GM23338 (cell line): ENCODE measurements around the gene PHYKPL. TPM values are rescaled to one million over a fixed set of nuclear protein-coding genes. Genes with fewer than 3 reads are reported as not detected.

Experiments used
- ATAC-seq: fragments of 200-7000 bp; cut with Tn5 transposase; 3 replicates; pipeline ENCODE4 v1.9.1; 2020
- DNase-seq: peaks from one replicate; pipeline ENCODE4 v3.0.0-alpha.2; 2015; ENCODE audit warnings: low spot score
- H2AFZ ChIP-seq: fragments of 200-600 bp; sonication (generic); 2 replicates; pipeline ENCODE4 v1.8.0; 2016; ENCODE audit warnings: antibody characterized with exemption, mild to moderate bottlenecking, moderate library complexity
- H3F3A ChIP-seq: fragments of 200-600 bp; sonication (generic); replicated peaks from 2 replicates; pipeline ENCODE4 v1.8.0; 2017; ENCODE audit warnings: antibody characterized with exemption, mixed run types, low read depth
- H3K27ac ChIP-seq: fragments of 200-600 bp; sonication (generic); 2 replicates; pipeline ENCODE4 v1.6.1; 2016; ENCODE audit warnings: low read depth
- H3K27me3 ChIP-seq: fragments of 200-600 bp; sonication (generic); 2 replicates; pipeline ENCODE4 v1.8.0; 2016; ENCODE audit warnings: mild to moderate bottlenecking, mixed run types, moderate library complexity; ENCODE audit not compliant: insufficient read depth
- H3K36me3 ChIP-seq: fragments of 200-600 bp; sonication (generic); 2 replicates; pipeline ENCODE4 v1.8.0; 2016; ENCODE audit warnings: mild to moderate bottlenecking; ENCODE audit not compliant: insufficient read depth
- H3K4me1 ChIP-seq: fragments of 200-600 bp; sonication (generic); 2 replicates; pipeline ENCODE4 v1.8.0; 2016; ENCODE audit warnings: mild to moderate bottlenecking, moderate library complexity; ENCODE audit not compliant: insufficient read depth
- H3K4me2 ChIP-seq: fragments of 200-600 bp; sonication (generic); 2 replicates; pipeline ENCODE4 v1.7.1; 2017; ENCODE audit warnings: mixed run types
- H3K4me3 ChIP-seq: fragments of 200-600 bp; sonication (generic); 2 replicates; pipeline ENCODE4 v1.6.1; 2016; ENCODE audit warnings: mixed run types
- H3K79me2 ChIP-seq: fragments of 200-600 bp; sonication (generic); replicated peaks from 2 replicates; pipeline ENCODE4 v1.8.0; 2017; ENCODE audit warnings: mild to moderate bottlenecking; ENCODE audit not compliant: insufficient read depth
- H3K9me2 ChIP-seq: fragments of 200-600 bp; sonication (generic); 2 replicates; pipeline ENCODE4 v1.8.0; 2017; ENCODE audit not compliant: insufficient read depth
- H4K20me1 ChIP-seq: fragments of 200-600 bp; sonication (generic); replicated peaks from 2 replicates; pipeline ENCODE4 v1.8.0; 2017; ENCODE audit warnings: mild to moderate bottlenecking; ENCODE audit not compliant: insufficient read depth
- H3K27ac Mint-ChIP-seq: 2 replicates; pipeline ENCODE4 v1.8.0; 2020; ENCODE audit warnings: inconsistent platforms, mild to moderate bottlenecking, moderate library complexity, mixed read lengths
- H3K27me3 Mint-ChIP-seq: 3 replicates; pipeline ENCODE4 v1.8.0; 2022; ENCODE audit warnings: low read depth, mild to moderate bottlenecking, moderate library complexity, mixed read lengths, inconsistent platforms; ENCODE audit not compliant: insufficient read depth, poor library complexity
- H3K36me3 Mint-ChIP-seq: 3 replicates; pipeline ENCODE4 v1.8.0; 2021; ENCODE audit warnings: low read depth, mild to moderate bottlenecking, inconsistent platforms, moderate library complexity, mixed read lengths
- H3K4me1 Mint-ChIP-seq: 3 replicates; pipeline ENCODE4 v1.8.0; 2020; ENCODE audit warnings: mild to moderate bottlenecking, inconsistent platforms, mixed read lengths
- H3K4me3 Mint-ChIP-seq: 3 replicates; pipeline ENCODE4 v1.8.0; 2021; ENCODE audit warnings: moderate library complexity, mild to moderate bottlenecking, inconsistent platforms, mixed read lengths
- H3K9me3 Mint-ChIP-seq: 3 replicates; pipeline ENCODE4 v1.8.0; 2020; ENCODE audit warnings: moderate library complexity, mild to moderate bottlenecking, inconsistent platforms, mixed read lengths
- EZH2phosphoT487 ChIP-seq: fragments of 200-600 bp; sonication (generic); IDR thresholded peaks from one replicate; pipeline ENCODE4 v1.8.1; 2018; ENCODE audit warnings: antibody characterized with exemption; ENCODE audit not compliant: unreplicated experiment
- JUNB ChIP-seq: IDR thresholded peaks from one replicate; pipeline ENCODE4 v1.6.1; 2016; ENCODE audit warnings: antibody characterized with exemption; ENCODE audit not compliant: unreplicated experiment
- NANOG ChIP-seq: IDR thresholded peaks from 2 replicates; pipeline ENCODE4 v1.6.1; 2016; ENCODE audit warnings: antibody characterized with exemption, borderline replicate concordance
- POLR2AphosphoS5 ChIP-seq: IDR thresholded peaks from 2 replicates; pipeline ENCODE4 v1.6.1; 2016; ENCODE audit warnings: antibody characterized with exemption, low read depth
- STAT1 ChIP-seq: IDR thresholded peaks from one replicate; pipeline ENCODE4 v1.6.1; 2016; ENCODE audit warnings: antibody characterized with exemption; ENCODE audit not compliant: unreplicated experiment
- ZNF331 ChIP-seq: fragments of 250-450 bp; sonication (Bioruptor Pico); IDR thresholded peaks from 2 replicates; pipeline ENCODE4 v1.5.0; 2020; ENCODE audit warnings: low read depth, mild to moderate bottlenecking, moderate library complexity
- polyA plus RNA-seq: library from polyadenylated mRNA; unstranded; fragments of >200 nt; fragmentation: Nextera tagmentation; extraction: Ambion mirVana; gene quantifications from 2 replicates; pipeline ENCODE4 v1.2.1, GENCODE V29; 2016
- total RNA-seq: library from RNA; depleted of rRNA; stranded (reverse); fragments of >200 nt; shearing (Covaris generic); gene quantifications from 2 replicates; pipeline ENCODE4 v1.2.3, GENCODE V29; 2014
- TF ChIP-seq, protein P1 (sequence below), 2 experiments: fragments of 200-600 bp in 1 of 2; sonication (generic) in 1 of 2; conservative IDR thresholded peaks; 2 replicates each; pipeline versions ENCODE4 v1.5.1 to v1.6.1; 2016 to 2017; ENCODE audit warnings: antibody characterized with exemption in 2 of 2, low read depth in 2 of 2, mild to moderate bottlenecking in 2 of 2, moderate library complexity in 1 of 2
- TF ChIP-seq, protein P2 (sequence below): IDR thresholded peaks from 2 replicates; pipeline ENCODE4 v1.6.1; 2016; ENCODE audit warnings: antibody characterized with exemption
- TF ChIP-seq, protein P3 (sequence below): IDR thresholded peaks from one replicate; pipeline ENCODE4 v1.6.1; 2018; ENCODE audit warnings: antibody characterized with exemption; ENCODE audit not compliant: unreplicated experiment
- TF ChIP-seq, protein P4 (sequence below): fragments of 250-450 bp; sonication (Bioruptor Pico); IDR thresholded peaks from 2 replicates; pipeline ENCODE4 v1.5.0; 2020; ENCODE audit warnings: mild to moderate bottlenecking, moderate library complexity

The PHYKPL gene
- total and polyA plus RNA-seq, 2 experiments from 2014 or later = 15.9 to 20.8 TPM

- TF ChIP-seq, protein P1, sequence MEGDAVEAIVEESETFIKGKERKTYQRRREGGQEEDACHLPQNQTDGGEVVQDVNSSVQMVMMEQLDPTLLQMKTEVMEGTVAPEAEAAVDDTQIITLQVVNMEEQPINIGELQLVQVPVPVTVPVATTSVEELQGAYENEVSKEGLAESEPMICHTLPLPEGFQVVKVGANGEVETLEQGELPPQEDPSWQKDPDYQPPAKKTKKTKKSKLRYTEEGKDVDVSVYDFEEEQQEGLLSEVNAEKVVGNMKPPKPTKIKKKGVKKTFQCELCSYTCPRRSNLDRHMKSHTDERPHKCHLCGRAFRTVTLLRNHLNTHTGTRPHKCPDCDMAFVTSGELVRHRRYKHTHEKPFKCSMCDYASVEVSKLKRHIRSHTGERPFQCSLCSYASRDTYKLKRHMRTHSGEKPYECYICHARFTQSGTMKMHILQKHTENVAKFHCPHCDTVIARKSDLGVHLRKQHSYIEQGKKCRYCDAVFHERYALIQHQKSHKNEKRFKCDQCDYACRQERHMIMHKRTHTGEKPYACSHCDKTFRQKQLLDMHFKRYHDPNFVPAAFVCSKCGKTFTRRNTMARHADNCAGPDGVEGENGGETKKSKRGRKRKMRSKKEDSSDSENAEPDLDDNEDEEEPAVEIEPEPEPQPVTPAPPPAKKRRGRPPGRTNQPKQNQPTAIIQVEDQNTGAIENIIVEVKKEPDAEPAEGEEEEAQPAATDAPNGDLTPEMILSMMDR (conservative IDR thresholded peaks at IDR 0.05; ENCODE audit: low read depth in 2 of 2) = no peak
These were observed 39.3 kb downstream of the PHYKPL start (continued) for GRCh38 chr5:178193251-178193809.

DNA sequence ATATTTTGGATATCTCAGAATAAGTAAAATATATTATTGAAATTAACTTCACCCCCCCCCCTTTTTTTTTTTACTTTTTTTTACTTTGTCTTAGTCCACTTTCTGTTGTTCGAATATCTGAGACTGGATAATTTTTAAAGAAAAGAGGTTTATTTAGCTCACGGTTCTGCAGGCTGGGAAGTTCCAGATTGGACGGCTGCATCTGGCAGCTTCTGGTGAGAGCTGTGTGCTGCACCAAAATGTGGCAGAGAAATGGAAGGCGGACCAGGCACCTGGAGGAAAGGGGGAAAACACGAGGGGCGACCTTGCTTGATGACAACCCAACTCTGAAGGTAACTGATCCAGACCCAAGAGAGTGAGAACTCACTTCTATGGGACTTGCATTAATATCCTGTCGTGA, 39.8 kb downstream of the PHYKPL start:
- Mint-ChIP-seq H3K36me3 (peaks cover 24% of the 10 kb centered on the region), H3K9me3 (peaks cover 38% of the 10 kb centered on the region), H3K4me1 (peaks cover 20% of the 10 kb centered on the region), H3K4me3 (no peak overlapping the region), H3K27me3 (peaks cover 17% of the 10 kb centered on the region), H3K27ac (no peak overlapping the region)
- DNase-seq (no peak), ATAC-seq (no peak)
- H3K27me3 ChIP-seq = no peaks in the 10 kb centered on the region
- 0 out of 2 replicates have a peak, but pooled peaks cover 2% of the 10 kb centered on the region for H3K36me3 ChIP-seq
- no peaks in the 10 kb centered on the region for H3K9me2 ChIP-seq
- H4K20me1 ChIP-seq = no peaks in the 10 kb centered on the region
- H2AFZ ChIP-seq = no peak overlapping the region
- H3K27ac ChIP-seq = no peak overlapping the region
- 0 out of 2 replicates have a peak, but pooled peaks cover 3% of the 10 kb centered on the region for H3F3A ChIP-seq
- H3K4me2 ChIP-seq = no peak overlapping the region
- no peak overlapping the region for H3K4me3 ChIP-seq
- no peaks in the 10 kb centered on the region for H3K4me1 ChIP-seq
- no peaks in the 10 kb centered on the region for H3K79me2 ChIP-seq
- TF ChIP-seq, protein P2, sequence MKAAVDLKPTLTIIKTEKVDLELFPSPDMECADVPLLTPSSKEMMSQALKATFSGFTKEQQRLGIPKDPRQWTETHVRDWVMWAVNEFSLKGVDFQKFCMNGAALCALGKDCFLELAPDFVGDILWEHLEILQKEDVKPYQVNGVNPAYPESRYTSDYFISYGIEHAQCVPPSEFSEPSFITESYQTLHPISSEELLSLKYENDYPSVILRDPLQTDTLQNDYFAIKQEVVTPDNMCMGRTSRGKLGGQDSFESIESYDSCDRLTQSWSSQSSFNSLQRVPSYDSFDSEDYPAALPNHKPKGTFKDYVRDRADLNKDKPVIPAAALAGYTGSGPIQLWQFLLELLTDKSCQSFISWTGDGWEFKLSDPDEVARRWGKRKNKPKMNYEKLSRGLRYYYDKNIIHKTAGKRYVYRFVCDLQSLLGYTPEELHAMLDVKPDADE = no peak
- TF ChIP-seq POLR2AphosphoS5 = no peak
- TF ChIP-seq, protein P3, sequence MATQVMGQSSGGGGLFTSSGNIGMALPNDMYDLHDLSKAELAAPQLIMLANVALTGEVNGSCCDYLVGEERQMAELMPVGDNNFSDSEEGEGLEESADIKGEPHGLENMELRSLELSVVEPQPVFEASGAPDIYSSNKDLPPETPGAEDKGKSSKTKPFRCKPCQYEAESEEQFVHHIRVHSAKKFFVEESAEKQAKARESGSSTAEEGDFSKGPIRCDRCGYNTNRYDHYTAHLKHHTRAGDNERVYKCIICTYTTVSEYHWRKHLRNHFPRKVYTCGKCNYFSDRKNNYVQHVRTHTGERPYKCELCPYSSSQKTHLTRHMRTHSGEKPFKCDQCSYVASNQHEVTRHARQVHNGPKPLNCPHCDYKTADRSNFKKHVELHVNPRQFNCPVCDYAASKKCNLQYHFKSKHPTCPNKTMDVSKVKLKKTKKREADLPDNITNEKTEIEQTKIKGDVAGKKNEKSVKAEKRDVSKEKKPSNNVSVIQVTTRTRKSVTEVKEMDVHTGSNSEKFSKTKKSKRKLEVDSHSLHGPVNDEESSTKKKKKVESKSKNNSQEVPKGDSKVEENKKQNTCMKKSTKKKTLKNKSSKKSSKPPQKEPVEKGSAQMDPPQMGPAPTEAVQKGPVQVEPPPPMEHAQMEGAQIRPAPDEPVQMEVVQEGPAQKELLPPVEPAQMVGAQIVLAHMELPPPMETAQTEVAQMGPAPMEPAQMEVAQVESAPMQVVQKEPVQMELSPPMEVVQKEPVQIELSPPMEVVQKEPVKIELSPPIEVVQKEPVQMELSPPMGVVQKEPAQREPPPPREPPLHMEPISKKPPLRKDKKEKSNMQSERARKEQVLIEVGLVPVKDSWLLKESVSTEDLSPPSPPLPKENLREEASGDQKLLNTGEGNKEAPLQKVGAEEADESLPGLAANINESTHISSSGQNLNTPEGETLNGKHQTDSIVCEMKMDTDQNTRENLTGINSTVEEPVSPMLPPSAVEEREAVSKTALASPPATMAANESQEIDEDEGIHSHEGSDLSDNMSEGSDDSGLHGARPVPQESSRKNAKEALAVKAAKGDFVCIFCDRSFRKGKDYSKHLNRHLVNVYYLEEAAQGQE = no peak
- TF ChIP-seq NANOG = no peak
- TF ChIP-seq, protein P1 (conservative IDR thresholded peaks at IDR 0.05; ENCODE audit: low read depth in 2 of 2) = no peak
- TF ChIP-seq ZNF331 = no peak
- TF ChIP-seq, protein P4, sequence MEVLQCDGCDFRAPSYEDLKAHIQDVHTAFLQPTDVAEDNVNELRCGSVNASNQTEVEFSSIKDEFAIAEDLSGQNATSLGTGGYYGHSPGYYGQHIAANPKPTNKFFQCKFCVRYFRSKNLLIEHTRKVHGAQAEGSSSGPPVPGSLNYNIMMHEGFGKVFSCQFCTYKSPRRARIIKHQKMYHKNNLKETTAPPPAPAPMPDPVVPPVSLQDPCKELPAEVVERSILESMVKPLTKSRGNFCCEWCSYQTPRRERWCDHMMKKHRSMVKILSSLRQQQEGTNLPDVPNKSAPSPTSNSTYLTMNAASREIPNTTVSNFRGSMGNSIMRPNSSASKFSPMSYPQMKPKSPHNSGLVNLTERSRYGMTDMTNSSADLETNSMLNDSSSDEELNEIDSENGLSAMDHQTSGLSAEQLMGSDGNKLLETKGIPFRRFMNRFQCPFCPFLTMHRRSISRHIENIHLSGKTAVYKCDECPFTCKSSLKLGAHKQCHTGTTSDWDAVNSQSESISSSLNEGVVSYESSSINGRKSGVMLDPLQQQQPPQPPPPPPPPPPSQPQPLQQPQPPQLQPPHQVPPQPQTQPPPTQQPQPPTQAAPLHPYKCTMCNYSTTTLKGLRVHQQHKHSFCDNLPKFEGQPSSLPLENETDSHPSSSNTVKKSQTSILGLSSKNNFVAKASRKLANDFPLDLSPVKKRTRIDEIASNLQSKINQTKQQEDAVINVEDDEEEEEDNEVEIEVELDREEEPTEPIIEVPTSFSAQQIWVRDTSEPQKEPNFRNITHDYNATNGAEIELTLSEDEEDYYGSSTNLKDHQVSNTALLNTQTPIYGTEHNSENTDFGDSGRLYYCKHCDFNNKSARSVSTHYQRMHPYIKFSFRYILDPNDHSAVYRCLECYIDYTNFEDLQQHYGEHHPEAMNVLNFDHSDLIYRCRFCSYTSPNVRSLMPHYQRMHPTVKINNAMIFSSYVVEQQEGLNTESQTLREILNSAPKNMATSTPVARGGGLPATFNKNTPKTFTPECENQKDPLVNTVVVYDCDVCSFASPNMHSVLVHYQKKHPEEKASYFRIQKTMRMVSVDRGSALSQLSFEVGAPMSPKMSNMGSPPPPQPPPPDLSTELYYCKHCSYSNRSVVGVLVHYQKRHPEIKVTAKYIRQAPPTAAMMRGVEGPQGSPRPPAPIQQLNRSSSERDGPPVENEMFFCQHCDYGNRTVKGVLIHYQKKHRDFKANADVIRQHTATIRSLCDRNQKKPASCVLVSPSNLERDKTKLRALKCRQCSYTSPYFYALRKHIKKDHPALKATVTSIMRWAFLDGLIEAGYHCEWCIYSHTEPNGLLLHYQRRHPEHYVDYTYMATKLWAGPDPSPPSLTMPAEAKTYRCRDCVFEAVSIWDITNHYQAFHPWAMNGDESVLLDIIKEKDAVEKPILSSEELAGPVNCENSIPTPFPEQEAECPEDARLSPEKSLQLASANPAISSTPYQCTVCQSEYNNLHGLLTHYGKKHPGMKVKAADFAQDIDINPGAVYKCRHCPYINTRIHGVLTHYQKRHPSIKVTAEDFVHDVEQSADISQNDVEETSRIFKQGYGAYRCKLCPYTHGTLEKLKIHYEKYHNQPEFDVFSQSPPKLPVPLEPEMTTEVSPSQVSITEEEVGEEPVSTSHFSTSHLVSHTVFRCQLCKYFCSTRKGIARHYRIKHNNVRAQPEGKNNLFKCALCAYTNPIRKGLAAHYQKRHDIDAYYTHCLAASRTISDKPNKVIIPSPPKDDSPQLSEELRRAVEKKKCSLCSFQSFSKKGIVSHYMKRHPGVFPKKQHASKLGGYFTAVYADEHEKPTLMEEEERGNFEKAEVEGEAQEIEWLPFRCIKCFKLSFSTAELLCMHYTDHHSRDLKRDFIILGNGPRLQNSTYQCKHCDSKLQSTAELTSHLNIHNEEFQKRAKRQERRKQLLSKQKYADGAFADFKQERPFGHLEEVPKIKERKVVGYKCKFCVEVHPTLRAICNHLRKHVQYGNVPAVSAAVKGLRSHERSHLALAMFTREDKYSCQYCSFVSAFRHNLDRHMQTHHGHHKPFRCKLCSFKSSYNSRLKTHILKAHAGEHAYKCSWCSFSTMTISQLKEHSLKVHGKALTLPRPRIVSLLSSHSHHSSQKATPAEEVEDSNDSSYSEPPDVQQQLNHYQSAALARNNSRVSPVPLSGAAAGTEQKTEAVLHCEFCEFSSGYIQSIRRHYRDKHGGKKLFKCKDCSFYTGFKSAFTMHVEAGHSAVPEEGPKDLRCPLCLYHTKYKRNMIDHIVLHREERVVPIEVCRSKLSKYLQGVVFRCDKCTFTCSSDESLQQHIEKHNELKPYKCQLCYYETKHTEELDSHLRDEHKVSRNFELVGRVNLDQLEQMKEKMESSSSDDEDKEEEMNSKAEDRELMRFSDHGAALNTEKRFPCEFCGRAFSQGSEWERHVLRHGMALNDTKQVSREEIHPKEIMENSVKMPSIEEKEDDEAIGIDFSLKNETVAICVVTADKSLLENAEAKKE (CRISPR knock-in tag) = no peak
- no peak for TF ChIP-seq STAT1
- no peak for TF ChIP-seq EZH2phosphoT487
- no peak for TF ChIP-seq JUNB
